Fibroblast of skin of left quadriceps (primary cell): ENCODE data around the gene SHKBP1.
"Not testable (repeated sequence)": the region's sequence is repeated elsewhere in the genome, so short reads cannot be mapped to it uniquely, and the experiment has no call there.

ENCODE experiments used
- DNase-seq, 2 experiments: peaks; one replicate each; pipeline ENCODE4 v3.0.0-alpha.2; 2013; ENCODE audit warnings: low read depth in 2 of 2

The SHKBP1 gene

DNA sequence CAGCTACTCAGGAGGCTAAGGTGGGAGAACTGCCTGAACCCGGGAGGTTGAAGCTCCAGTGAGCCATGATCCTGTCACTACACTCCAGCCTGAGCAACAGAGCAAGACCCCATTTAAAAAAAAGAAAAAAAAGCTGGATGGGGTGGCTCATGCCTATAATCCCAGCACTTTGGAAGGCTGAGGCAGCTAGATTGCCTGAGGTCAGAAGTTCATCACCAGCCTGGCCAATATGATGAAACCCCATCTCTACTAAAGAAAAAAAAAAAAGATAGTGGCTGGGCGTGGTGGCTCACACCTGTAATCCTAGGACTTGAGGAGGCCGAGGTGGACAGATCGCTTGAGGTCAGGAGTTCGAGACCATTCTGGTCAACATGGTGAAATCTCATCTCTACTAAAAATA, 39.5 kb downstream of the SHKBP1 start:
- no peak for DNase-seq

DNA sequence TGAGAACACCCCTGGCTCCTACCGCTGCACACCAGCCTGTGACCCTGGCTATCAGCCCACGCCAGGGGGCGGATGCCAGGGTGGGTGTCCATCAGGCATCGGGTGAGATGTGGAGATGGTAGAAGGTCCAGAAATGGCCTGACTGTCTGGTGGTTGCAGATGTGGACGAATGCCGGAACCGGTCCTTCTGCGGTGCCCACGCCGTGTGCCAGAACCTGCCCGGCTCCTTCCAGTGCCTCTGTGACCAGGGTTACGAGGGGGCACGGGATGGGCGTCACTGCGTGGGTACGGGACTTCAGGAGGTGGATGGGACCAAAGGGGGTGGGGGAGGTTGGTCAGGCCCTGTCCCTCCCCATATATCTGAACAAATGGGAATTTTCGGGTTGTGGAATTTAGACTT, 40.3 kb downstream of the SHKBP1 start:
- DNase-seq: no peak

DNA sequence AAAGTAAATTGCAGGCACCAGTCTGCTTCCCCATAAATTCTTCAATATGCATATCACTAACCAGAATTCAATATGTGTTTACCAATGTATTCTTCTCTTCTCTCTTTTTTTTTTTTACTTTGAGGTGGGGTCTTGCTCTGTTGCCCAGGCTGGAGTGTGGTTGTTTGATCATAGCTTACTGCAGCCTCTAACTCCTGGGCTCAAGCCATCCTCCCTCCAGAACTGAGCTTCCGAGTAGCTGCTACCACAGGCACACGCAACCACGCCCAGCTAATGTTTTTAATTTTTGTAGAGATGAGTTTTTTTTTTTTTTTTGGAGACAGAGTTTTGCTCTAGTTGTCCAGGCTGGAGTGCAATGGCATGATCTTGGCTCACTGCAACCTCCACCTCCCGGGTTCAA, 41.3 kb downstream of the SHKBP1 start:
- DNase-seq: no peak

DNA sequence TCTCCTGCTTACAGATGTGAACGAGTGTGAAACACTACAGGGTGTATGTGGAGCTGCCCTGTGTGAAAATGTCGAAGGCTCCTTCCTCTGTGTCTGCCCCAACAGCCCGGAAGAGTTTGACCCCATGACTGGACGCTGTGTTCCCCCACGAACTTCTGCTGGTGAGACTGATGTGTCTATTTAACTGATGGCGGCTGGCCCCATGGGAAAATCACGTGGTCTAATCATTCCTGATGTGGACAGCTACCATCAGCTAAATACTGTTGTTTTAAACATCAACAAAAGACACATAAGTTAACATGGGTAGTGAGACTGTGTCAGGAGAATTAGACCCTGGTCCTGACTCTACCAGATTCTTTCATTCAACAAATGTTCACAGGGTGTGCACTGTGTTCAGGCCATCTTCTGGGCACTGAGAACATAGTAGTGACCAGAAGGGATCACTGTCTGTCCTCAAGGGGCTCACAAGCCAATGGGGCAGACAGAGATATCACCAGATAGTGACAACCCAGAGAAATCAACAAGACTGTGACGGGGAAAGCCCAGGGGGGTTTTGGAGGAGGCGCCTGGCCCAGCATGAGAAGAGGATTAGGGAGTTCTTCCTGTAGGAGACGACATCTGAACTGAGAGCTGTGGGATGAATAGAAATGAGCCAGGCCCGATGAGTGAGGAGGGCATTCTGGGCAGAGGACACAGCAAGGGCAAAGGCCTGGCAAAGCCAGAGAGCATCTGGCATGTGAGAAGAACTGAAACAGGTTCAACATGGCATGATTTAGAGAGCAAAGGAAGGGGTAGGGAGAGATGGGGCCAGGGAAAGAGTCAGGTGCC, 42.9 kb downstream of the SHKBP1 start:
- no peak for DNase-seq

DNA sequence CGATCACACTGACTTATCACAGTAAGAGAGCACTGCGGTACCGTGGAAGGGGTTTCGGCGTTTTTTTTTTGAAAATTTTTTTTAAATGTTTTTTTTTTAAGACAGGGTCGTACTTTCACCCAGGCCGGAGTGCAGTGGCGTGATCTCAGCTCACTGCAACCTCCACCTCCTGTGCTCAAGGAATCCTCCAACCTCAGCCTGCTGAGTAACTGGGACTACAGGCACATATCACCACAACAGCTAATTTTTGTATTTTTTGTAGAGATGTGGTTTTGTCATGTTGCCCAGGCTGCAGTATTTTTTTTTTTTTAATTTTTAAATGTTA, 43.5 kb downstream of the SHKBP1 start:
- DNase-seq: no peak

DNA sequence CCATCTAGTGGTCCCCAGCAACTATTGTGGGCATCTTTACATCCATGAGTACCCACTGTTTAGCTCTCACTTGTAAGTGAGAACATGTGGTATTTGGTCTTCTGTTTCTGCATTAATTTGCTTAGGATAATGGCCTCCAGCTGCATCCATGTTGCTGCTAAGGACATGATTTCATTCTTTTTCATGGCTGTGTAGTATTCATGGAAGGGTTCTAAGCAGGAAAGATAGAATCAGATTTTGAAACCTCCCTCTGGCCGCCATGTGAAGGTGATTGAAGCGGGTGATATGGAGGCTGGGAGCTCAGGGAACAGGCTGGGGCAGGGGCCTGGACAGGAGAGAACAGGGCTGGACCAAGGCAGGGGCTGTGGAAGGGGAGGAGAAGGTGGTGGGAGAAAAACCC, 44.6 kb downstream of the SHKBP1 start:
- no peak for DNase-seq

DNA sequence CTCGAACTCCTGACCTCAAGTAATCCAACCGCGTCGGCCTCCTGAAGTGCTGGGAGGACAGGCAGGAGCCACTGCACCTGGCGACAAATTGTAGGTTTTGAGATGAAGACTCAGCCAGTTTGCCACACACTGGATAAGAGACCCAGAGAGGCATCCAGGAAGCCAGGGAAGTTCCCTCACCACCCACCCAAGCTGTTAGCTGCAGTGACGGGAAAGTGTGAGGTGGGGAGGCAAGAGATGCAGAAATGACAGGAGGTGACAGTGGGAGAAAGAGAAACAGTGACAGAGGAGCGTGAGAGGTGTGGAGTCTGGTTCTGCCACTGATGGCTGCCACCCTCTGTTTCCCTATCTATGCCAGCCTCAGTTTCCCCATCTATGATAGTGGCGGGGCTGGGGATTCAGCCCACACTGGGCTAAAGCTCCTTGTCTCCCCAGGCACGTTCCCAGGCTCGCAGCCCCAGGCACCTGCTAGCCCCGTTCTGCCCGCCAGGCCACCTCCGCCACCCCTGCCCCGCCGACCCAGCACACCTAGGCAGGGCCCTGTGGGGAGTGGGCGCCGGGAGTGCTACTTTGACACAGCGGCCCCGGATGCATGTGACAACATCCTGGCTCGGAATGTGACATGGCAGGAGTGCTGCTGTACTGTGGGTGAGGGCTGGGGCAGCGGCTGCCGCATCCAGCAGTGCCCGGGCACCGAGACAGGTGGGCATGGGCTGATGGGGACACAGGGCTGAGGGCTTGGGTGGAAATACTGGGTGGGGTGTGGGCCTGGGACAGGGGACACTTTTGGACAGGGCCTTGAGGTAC, 45.5 kb downstream of the SHKBP1 start:
- no peak for DNase-seq

DNA sequence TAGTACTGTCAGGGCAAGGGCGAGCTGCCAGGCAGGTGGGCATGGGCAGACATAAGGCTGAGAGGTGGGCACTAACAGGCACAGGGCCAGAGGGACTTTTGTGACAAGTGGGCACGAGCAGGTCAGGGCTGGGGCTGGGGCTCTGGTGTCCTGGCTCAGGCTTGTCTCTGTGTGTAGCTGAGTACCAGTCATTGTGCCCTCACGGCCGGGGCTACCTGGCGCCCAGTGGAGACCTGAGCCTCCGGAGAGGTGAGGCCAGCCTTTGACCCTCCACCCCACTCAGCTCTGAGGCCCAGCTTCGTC, 46.1 kb downstream of the SHKBP1 start:
- DNase-seq: no peak

DNA sequence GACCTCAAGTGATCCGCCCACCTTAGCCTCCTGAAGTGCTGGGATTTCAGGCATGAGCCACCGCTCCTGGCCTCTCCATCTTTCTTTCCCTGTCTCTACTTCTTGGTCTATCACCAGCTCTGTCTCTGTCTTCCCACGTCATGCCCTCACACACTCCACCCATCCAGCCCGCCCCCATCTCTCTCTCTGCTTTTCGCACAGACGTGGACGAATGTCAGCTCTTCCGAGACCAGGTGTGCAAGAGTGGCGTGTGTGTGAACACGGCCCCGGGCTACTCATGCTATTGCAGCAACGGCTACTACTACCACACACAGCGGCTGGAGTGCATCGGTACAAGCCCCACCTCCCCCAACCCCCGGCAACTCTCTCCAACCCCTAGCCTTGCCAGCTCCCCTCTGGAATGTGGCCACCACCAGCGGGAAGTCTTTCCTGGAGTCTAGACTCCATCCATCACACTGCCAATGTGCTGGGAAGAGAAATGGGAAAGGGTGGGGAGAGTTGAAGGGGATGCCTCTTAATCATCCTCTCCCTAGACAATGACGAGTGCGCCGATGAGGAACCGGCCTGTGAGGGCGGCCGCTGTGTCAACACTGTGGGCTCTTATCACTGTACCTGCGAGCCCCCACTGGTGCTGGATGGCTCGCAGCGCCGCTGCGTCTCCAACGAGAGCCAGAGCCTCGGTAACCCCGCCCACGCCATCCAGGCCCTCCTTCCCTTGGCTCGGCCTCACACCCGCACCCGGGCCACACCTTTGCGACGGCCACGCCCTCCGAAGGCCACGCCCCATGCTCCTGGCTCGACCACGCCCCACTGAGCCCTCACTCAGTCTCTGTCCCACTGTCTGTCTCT, 47.0 kb downstream of the SHKBP1 start:
- no peak for DNase-seq

DNA sequence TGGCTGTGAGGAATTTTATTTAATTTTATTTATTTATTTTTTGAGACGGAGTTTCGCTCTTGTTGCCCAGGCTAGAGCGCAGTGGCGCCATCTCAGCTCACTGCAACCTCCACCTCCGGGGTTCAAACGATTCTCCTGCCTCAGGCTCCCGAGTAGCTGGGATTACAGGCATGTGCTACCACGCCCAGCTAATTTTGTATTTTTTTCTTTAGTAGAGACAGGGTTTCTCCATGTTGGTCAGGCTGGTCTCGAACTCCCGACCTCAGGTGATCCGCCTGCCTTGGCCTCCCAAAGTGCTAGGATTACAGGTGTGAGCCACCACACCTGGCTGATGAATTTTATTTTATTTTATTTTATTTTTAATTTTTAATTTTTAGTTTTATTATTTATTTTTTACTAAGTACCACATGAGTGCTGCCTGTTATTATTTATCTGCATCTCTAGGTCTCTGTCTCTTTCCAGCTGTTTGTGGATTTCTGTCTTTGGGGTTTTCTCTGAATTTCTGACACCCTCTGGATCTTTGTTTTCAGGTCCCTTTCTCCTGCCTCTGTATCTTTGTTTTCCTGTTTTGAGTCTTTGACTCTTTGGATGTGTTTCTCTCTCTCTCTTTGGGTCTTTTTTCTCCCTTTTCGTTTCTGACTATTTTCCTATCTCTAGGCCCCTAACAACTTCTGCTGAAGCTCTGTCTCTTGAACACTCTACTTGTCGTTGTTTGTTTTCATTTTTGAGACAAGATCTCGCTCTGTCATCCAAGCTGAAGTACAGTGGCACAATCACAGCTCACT, 47.9 kb downstream of the SHKBP1 start:
- DNase-seq: not testable (repeated sequence)

DNA sequence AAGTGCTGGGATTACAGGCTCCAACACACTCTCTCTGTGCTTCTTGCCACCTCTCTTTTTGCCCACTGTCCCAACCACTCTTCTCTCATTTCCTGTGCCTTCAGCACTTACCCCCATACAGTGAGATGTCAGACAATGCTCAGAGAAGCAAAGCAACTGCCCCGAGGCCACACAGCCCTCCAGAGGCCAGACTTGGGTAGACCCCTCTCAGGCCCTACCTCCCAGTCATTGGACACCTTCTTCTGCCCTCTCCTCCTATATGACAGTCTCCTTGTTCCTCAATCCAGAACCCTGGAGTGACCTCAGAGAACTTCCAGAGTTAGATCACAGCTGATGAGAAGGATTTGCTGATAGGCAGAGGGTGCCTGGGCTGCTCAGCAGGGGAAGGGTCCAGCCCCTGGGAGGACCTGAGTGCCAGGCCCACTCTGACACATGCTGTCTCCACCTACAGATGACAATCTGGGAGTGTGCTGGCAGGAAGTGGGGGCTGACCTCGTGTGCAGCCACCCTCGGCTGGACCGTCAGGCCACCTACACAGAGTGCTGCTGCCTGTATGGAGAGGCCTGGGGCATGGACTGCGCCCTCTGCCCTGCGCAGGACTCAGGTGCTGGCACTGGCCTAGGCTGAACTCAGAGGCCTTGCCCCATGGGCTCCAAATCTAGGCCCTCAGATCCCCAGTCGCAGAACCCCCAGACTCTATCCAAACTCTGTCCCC, 48.9 kb downstream of the SHKBP1 start:
- DNase-seq: no peak

DNA sequence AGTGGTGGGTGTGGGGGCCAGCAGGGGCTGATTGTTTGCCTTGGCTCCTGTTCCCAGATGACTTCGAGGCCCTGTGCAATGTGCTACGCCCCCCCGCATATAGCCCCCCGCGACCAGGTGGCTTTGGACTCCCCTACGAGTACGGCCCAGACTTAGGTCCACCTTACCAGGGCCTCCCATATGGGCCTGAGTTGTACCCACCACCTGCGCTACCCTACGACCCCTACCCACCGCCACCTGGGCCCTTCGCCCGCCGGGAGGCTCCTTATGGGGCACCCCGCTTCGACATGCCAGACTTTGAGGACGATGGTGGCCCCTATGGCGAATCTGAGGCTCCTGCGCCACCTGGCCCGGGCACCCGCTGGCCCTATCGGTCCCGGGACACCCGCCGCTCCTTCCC, 50.2 kb downstream of the SHKBP1 start:
- DNase-seq: no peak

DNA sequence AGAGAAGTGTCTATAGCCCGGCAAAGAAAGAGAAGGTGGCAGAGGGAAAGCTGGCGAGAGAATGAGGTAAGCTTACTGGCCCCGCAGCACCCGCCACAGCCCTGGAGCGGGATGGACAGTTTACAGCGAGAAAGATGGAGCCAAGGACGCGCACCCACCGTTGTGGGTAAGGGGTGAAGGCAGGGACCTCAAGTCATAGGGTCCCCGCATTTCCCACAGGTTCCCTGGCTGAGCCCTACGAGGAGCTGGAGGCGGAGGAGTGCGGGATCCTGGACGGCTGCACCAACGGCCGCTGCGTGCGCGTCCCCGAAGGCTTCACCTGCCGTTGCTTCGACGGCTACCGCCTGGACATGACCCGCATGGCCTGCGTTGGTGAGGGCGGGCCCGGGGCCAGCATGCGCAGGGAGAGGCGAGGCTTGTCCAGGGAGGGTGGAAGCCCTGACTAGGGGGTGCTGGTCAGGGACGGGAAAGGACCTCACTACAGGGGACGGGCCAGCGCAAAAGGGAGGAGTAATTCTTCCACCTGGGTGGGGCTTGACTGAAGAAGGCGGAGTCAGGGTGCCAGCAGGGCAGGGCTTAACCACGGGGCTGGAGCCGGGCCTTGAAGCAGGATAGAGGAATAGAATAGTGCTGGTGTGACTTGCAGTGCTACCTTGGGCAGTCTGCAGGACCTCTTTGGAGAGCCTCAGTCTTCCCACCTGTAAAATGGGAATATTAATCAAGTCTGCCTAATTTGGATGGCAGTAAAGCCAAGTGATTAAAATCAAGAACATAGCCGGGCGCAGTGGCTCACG, 51.0 kb downstream of the SHKBP1 start:
- no peak for DNase-seq

DNA sequence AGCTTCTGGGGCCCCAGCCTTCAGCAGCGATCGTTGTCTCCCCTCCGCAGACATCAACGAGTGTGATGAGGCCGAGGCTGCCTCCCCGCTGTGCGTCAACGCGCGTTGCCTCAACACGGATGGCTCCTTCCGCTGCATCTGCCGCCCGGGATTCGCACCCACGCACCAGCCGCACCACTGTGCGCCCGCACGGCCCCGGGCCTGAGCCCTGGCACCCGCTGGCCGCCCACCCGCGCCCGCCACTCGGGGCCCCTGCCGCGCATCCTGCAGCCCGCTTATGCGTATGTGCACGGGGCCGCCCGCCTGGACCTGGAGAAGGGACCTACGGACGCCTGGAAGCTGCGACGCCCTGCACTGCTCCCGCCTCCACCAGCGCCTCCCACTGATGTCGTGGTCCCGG, 52.7 kb downstream of the SHKBP1 start:
- DNase-seq: no peak

DNA sequence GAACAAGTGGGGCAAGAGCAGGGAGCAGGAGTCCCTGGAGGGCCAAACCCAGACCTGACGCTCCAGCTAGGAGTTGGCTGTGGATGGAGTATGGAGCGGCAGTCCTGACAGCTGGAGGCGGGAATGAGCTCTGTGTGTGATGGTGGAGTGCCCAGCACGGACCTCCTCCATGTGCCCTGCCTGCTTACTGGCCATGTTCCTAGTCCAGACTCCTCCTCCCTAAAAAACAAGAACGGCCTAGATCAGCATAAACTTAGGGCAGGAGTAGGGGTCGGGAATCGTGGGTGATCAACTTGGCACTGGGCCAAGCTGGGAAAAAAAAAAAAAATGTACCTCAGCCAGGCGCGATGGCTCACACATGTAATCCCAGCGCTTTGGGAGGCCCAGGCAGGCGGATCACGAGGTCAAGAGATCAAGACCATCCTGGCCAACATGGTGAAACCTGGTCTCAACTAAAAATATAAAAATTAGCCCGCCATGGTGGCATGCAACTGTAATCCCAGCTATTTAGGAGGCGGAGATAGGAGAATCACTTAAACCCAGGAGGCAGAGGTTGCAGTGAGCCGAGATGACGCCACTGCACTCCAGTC, 54.0 kb downstream of the SHKBP1 start:
- DNase-seq: no peak

DNA sequence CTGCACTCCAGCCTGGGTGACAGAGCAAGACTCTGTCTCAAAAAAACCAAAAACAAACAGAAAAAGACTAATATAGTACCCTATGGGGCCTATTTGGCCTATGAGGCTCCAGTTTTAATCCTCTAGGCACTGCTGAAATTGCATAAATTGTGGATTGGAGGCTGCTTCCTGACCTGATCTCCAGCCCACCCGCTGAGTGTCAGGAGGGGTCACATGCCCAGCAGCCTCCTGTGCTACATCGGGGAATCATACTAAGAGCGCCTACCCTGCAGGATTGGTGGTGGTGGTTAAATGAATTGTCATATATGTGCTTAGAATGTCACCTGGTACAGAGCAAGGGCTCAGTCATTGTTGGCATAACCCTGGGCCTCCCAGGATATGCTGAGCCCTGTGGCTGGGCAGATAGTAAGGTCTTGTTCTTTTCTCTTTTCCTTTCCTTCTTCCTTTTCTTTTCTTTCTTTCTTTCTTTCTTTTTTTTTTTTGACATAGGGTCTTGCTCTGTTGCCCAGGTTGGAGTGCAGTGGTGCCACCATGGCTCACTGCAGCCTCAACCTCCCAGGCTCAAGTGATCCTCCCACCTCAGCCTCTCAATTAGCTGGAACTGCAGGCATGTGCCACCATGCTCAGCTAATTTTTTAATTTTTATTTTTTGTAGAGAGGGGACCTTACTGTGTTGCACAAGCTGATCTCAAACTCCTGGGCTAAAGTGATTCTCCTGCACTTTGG, 55.8 kb downstream of the SHKBP1 start:
- DNase-seq: no peak

DNA sequence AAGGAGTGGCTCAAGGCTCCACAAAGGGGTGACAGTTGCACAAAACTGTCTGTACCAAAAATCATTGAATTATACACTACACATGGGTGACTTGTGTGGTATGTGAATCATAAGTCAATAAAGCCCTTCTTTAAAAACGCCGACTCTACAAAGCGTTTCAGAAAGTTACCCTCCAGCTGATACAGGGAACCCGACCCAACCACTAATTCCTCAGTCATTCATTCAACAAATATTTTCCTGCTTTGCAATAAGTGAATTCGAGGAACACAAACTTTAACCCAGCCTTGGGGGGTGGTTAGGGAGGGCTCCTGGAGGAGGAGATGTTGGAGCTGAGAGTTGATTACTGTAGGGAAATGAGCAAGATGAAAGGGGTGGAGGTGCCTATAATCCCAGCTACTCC, 56.5 kb downstream of the SHKBP1 start:
- DNase-seq: no peak

DNA sequence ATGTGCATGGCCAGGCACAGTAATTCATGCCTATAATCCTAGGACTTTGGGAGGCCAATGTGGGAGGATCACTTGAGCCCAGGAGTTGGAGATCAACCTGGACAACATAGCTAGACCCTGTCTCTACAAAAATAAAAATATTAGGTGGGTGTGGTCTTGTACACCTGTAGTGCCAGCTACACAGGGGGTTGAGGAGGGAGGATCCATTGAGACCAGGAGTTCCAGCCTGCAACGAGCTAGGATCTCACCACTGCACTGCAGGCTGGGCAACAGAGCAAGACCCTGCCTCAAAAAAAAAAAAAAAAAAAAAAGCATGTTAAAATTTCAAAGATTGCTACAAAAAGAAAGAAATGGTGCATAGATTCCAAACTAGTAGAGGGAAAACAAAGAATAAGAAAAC, 61.7 kb downstream of the SHKBP1 start:
- DNase-seq: no peak

DNA sequence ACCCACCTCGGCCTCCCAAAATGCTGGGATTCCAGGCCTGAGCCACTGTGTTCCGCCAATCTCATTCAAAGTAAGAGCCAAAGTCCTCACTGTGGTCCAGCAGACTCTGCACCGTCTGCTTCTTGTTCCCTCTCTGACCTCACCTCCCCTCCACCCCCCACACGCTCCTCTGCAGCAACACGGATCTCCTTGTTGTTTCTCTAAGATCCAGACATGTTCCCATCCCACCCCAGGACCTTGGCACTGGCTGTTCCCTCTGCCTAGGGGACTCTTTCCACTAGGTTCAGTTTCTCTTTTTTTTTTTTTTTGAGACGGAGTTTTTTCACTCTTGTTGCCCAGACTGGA, 62.9 kb downstream of the SHKBP1 start:
- DNase-seq: no peak
